GM12872 (cell line): ENCODE results near the gene PPP6R3.
A peak's percentile ranks its signal among the peaks of the same experiment; 100 is the strongest.

Experiments used
- CTCF ChIP-seq: IDR thresholded peaks from 3 replicates; pipeline ENCODE4 v1.5.1; 2011; ENCODE audit warnings: low read depth, mild to moderate bottlenecking, low read length, moderate library complexity; ENCODE audit not compliant: insufficient read depth

PPP6R3 gene

DNA sequence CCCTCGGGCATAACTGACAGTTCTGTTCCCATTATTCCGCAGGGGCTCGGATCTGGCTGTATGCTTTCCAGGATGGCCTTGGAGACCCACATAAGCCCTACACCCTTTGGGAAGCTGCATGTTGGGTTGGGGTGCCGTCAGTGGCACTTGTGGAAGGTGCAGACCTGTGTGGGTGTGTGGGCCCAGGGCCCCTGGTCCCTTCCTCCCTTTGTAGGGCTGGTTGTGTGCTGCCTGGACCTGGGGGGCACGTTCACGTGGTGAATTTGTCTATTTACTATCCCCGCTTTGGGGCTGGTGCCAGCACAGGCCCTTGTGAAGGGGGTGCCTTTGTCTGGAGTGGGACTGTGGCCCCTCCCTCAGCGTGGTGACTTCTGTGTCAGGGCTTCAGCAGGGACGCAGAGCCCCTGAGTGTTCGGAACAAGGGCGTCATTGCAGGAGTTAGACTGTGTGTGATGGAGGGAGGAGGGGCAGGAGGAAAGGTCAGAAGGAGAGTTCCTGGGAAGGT, 15.0 kb upstream of the PPP6R3 start:
- TF ChIP-seq CTCF = no peak

DNA sequence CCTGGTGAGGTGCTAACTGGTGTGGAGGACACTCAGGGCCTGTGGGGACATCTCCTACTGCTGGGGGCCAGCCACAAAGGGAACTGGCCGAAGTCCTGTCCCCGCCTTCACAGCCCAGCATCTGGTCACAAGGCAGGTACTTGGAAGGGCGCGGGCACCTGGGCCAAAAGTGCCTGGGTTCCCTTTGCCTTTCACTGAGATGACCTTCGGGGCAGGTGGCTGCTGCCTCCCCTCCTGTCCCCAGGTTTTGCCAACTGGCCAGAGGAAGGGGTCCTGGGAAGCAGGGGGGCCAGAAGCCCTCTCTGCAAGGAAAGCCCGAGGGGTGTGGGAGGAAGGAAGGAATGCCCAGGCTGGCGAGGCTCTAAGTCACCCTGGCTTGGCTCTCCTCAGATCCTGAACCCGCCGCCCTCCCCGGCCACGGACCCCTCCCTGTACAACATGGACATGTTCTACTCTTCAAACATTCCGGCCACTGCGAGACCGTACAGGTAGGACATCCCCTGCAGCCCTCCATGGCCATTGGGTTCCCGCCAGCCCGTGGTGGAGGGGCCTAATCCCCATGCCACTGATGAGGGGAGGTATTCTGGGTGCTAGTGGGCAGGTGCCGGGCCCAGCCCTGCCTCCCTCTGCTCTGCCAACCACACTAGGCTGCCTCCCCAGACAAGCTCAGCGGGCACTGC, 14.4 kb upstream of the PPP6R3 start:
- no peak for TF ChIP-seq CTCF

- TF ChIP-seq CTCF = peak; percentile 95
These were observed 13.3 kb upstream of the PPP6R3 start for GRCh38 chr11:68447015-68447801.

DNA sequence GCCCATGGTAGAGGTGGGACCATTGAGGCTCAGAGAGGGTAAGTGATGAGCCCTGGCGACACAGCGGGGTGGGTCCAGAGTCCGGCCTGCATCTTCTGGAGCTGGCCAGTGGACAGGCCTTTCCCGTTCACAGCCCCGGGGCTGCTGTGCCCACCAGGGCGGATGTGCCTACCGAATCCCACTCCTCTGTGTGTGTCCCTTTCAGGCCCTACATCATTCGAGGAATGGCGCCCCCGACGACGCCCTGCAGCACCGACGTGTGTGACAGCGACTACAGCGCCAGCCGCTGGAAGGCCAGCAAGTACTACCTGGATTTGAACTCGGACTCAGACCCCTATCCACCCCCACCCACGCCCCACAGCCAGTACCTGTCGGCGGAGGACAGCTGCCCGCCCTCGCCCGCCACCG, 11.9 kb upstream of the PPP6R3 start:
- TF ChIP-seq CTCF = no peak

GRCh38 chr11:68449951-68450350, 10.6 kb upstream of the PPP6R3 start:
- TF ChIP-seq CTCF = no peak

GRCh38 chr11:68450711-68451110, 9.8 kb upstream of the PPP6R3 start:
- TF ChIP-seq CTCF = no peak

GRCh38 chr11:68454767-68455166, 5.8 kb upstream of the PPP6R3 start:
- no peak for TF ChIP-seq CTCF
